Measurements from ENCODE around the gene METTL2A.
"Not testable (repeated sequence)": the region's sequence is repeated elsewhere in the genome, so short reads cannot be mapped to it uniquely, and the experiment has no call there.

The METTL2A gene

GRCh38 chr17:62490990-62491389 lies 67.3 kb downstream of the METTL2A start:
- H3K9ac ChIP-seq (ENCODE audit: low read length); H3K9me2 ChIP-seq (replicated peaks; ENCODE audit: insufficient read depth, low read length); H4K20me1 ChIP-seq (ENCODE audit: low read depth, low read length); H3K4me3 ChIP-seq (ENCODE audit: insufficient read depth, low read length, poor library complexity, severe bottlenecking); H3K27ac ChIP-seq (ENCODE audit: low read depth, low read length); H2AFZ ChIP-seq (ENCODE audit: low read depth, low read length, severe bottlenecking); H3K27me3 ChIP-seq (ENCODE audit: low read length); H3K4me2 ChIP-seq (ENCODE audit: low read depth, low read length, poor library complexity, severe bottlenecking); H3F3A ChIP-seq (ENCODE audit: insufficient read depth); H3K9me3 ChIP-seq (ENCODE audit: insufficient read depth, low read length); H3K36me3 ChIP-seq (ENCODE audit: low read length): not testable (repeated sequence)
- H3K79me2 ChIP-seq (ENCODE audit: insufficient read depth, low read length): peaks cover 88% of the 10 kb centered on the region

GRCh38 chr17:62493049-62493655 lies 69.5 kb downstream of the METTL2A start:
- H3K4me3 ChIP-seq (ENCODE audit: insufficient read depth, low read length, poor library complexity, severe bottlenecking); H3K9ac ChIP-seq (ENCODE audit: low read length); H3K9me3 ChIP-seq (ENCODE audit: insufficient read depth, low read length); H4K20me1 ChIP-seq (ENCODE audit: low read depth, low read length); H3K27ac ChIP-seq (ENCODE audit: low read depth, low read length); H3K4me2 ChIP-seq (ENCODE audit: low read depth, low read length, poor library complexity, severe bottlenecking); H3K36me3 ChIP-seq (ENCODE audit: low read length); H3K9me2 ChIP-seq (replicated peaks; ENCODE audit: insufficient read depth, low read length); H3K27me3 ChIP-seq (ENCODE audit: low read length); H3F3A ChIP-seq (ENCODE audit: insufficient read depth); H2AFZ ChIP-seq (ENCODE audit: low read depth, low read length, severe bottlenecking): not testable (repeated sequence)
- peaks cover 88% of the 10 kb centered on the region for H3K79me2 ChIP-seq (ENCODE audit: insufficient read depth, low read length)

DNA sequence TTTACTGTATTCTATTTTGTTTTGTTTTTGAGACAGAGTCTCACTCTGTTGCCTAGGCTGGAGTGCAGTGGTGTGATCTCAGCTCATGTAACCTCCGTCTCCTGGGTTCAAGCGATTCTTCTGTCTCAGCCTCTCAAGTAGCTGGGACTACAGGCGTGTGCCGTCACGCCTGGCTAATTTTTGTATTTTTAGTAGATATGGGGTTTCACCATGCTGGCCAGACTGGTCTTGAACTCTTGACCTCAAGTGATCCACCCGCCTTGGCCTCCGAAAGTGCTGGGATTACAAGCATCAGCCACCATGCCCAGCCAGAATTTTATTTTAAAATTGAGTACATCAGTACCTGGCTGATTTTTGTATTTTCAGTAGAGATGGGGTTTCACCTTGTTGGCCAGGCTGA lies 70.4 kb downstream of the METTL2A start:
- H3K9me2 ChIP-seq (replicated peaks; ENCODE audit: insufficient read depth, low read length); H4K20me1 ChIP-seq (ENCODE audit: low read depth, low read length); H3F3A ChIP-seq (ENCODE audit: insufficient read depth); H3K27ac ChIP-seq (ENCODE audit: low read depth, low read length); H2AFZ ChIP-seq (ENCODE audit: low read depth, low read length, severe bottlenecking); H3K36me3 ChIP-seq (ENCODE audit: low read length); H3K27me3 ChIP-seq (ENCODE audit: low read length); H3K4me3 ChIP-seq (ENCODE audit: insufficient read depth, low read length, poor library complexity, severe bottlenecking); H3K9me3 ChIP-seq (ENCODE audit: insufficient read depth, low read length); H3K9ac ChIP-seq (ENCODE audit: low read length); H3K4me2 ChIP-seq (ENCODE audit: low read depth, low read length, poor library complexity, severe bottlenecking): not testable (repeated sequence)
- H3K79me2 ChIP-seq (ENCODE audit: insufficient read depth, low read length): peaks cover 88% of the 10 kb centered on the region

- H3K79me2 ChIP-seq (ENCODE audit: insufficient read depth, low read length): peaks cover 80% of the 10 kb centered on the region
- H3K4me2 ChIP-seq (ENCODE audit: low read depth, low read length, poor library complexity, severe bottlenecking); H3K27me3 ChIP-seq (ENCODE audit: low read length): not testable (repeated sequence)
Measured at GRCh38 chr17:62496344-62496743, 72.6 kb downstream of the METTL2A start.

GRCh38 chr17:62498796-62499195 lies 75.1 kb downstream of the METTL2A start:
- not testable (repeated sequence) for H2AFZ ChIP-seq (ENCODE audit: low read depth, low read length, severe bottlenecking); H3K27me3 ChIP-seq (ENCODE audit: low read length); H3F3A ChIP-seq (ENCODE audit: insufficient read depth); H3K27ac ChIP-seq (ENCODE audit: low read depth, low read length); H3K9me3 ChIP-seq (ENCODE audit: insufficient read depth, low read length); H3K4me3 ChIP-seq (ENCODE audit: insufficient read depth, low read length, poor library complexity, severe bottlenecking); H3K9ac ChIP-seq (ENCODE audit: low read length); H4K20me1 ChIP-seq (ENCODE audit: low read depth, low read length); H3K9me2 ChIP-seq (replicated peaks; ENCODE audit: insufficient read depth, low read length); H3K4me2 ChIP-seq (ENCODE audit: low read depth, low read length, poor library complexity, severe bottlenecking); H3K36me3 ChIP-seq (ENCODE audit: low read length)
- H3K79me2 ChIP-seq (ENCODE audit: insufficient read depth, low read length): peaks cover 72% of the 10 kb centered on the region

More at GRCh38 chr17:62496344-62496743, 72.6 kb downstream of the METTL2A start:
- not testable (repeated sequence) for H3K36me3 ChIP-seq (ENCODE audit: low read length); H3K27ac ChIP-seq (ENCODE audit: low read depth, low read length); H3K9me2 ChIP-seq (replicated peaks; ENCODE audit: insufficient read depth, low read length); H2AFZ ChIP-seq (ENCODE audit: low read depth, low read length, severe bottlenecking); H3K9me3 ChIP-seq (ENCODE audit: insufficient read depth, low read length); H4K20me1 ChIP-seq (ENCODE audit: low read depth, low read length); H3K4me3 ChIP-seq (ENCODE audit: insufficient read depth, low read length, poor library complexity, severe bottlenecking); H3F3A ChIP-seq (ENCODE audit: insufficient read depth); H3K9ac ChIP-seq (ENCODE audit: low read length)

Measured in SU-DHL-6 (cell line).